Measurements from ENCODE around the gene RNASE8.

DNA sequence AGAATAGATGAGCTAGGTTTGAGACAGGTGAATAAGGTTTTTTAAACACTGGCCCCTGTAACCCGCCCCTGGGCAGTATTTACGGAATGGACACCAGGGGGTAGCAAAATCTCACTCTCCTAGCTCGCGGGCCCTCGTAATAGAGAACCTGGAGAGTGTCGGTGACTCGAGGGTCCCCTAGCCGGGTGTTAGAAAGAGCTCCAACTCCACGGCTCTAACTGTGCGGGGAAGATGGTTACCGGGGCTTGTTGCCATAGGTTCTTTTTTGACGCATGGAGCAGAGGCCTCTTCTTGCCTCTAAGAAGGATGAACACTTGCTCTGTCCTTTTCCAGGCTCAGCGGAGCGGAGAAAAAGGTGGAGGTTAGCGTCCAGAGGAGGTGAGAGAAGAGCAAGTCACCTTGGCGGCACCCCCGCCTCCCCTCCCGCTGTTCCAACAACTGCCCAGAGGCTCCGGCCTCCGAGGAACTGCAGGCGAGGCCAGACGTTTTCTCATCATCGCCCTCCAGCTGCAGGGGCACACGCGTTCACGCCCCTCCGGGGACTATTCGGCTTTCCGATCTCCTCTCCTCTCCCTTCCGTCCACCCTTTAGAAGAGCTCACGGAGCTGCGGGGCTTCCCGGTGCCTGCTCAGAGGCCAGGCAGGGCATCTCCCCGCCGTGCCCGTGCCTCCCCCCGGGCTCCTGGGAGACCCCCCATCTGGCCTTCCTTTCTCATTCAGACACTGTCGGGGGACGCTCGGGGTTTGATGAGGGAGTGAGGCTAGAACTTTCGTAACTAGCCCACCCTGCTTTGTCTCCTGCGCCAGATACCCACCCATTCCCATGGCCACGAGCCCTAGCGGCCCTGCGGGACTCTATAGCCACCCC lies 11.1 kb downstream of the RNASE8 start:
- peak in 5 of 7 experiments; percentile 53 to 73 (median 57) for TF ChIP-seq CTCF (IDR thresholded peaks at IDR 0.05)
- no peak for TF ChIP-seq EP300 (IDR thresholded peaks at IDR 0.05)
- no peak for TF ChIP-seq POLR2A (IDR thresholded peaks at IDR 0.05)
- TF ChIP-seq POLR2AphosphoS5 (IDR thresholded peaks at IDR 0.05): no peak

Measured in stomach (tissue), 4 donors.